KMS-11 (cell line): ENCODE measurements around the gene OR8J1.

Source experiments
- H2AFZ ChIP-seq: fragments of 200-600 bp; sonication (generic); 2 replicates; pipeline ENCODE4 v1.6.1; 2016; ENCODE audit warnings: antibody characterized with exemption, mixed run types, low read depth
- H3K27ac ChIP-seq: fragments of 200-600 bp; sonication (generic); 2 replicates; pipeline ENCODE4 v1.6.1; 2016; ENCODE audit warnings: mild to moderate bottlenecking, mixed run types
- H3K27me3 ChIP-seq: fragments of 200-600 bp; sonication (generic); 2 replicates; pipeline ENCODE4 v1.6.1; 2017; ENCODE audit warnings: mild to moderate bottlenecking, low read depth, mixed run types, moderate library complexity; ENCODE audit not compliant: insufficient read depth
- H3K36me3 ChIP-seq: fragments of 200-600 bp; sonication (generic); 2 replicates; pipeline ENCODE4 v1.6.1; 2017; ENCODE audit warnings: mild to moderate bottlenecking, mixed run types; ENCODE audit not compliant: insufficient read depth
- H3K4me1 ChIP-seq: fragments of 200-600 bp; sonication (generic); 2 replicates; pipeline ENCODE4 v1.6.1; 2016; ENCODE audit warnings: mild to moderate bottlenecking, low read depth, mixed run types; ENCODE audit not compliant: poor library complexity, severe bottlenecking
- H3K4me2 ChIP-seq: fragments of 200-600 bp; sonication (generic); 2 replicates; pipeline ENCODE4 v1.7.0; 2016; ENCODE audit warnings: mild to moderate bottlenecking, mixed run types
- H3K4me3 ChIP-seq: fragments of 200-600 bp; sonication (generic); IDR thresholded peaks from 2 replicates; pipeline ENCODE4 v1.6.1; 2017; ENCODE audit warnings: low read depth, low read length, mixed read lengths; ENCODE audit not compliant: insufficient read depth
- H3K79me2 ChIP-seq: fragments of 200-600 bp; sonication (generic); 2 replicates; pipeline ENCODE4 v1.6.1; 2016; ENCODE audit warnings: low read depth, mixed run types; ENCODE audit not compliant: insufficient read depth
- H3K9ac ChIP-seq: fragments of 200-600 bp; sonication (generic); 2 replicates; pipeline ENCODE4 v1.6.1; 2016; ENCODE audit warnings: mild to moderate bottlenecking, mixed run types
- H4K20me1 ChIP-seq: fragments of 200-600 bp; sonication (generic); 2 replicates; pipeline ENCODE4 v1.6.1; 2016; ENCODE audit warnings: mild to moderate bottlenecking, mixed run types; ENCODE audit not compliant: insufficient read depth
- CTCF ChIP-seq: fragments of 200-600 bp; sonication (generic); conservative IDR thresholded peaks from 2 replicates; pipeline ENCODE4 v1.6.1; 2017; ENCODE audit warnings: low read depth, mild to moderate bottlenecking, antibody characterized with exemption, low read length, moderate library complexity, mixed read lengths

The OR8J1 gene

GRCh38 chr11:56353991-56354390 lies at the start of gene OR8J1:
Gene OR8J1, plus strand, starts transcription at chr11:56354291. Its CDS starts 5,956 bp downstream, at chr11:56360247.
- H3K27me3 ChIP-seq, result no peaks in the 10 kb centered on the region
- H3K79me2 ChIP-seq, result no peaks in the 10 kb centered on the region
- H2AFZ ChIP-seq, result no peak within 1 kb of the TSS
- H4K20me1 ChIP-seq, result no peaks in the 10 kb centered on the region
- no peak within 1 kb of the TSS for H3K27ac ChIP-seq
- H3K36me3 ChIP-seq, result no peaks in the 10 kb centered on the region
- no peak for TF ChIP-seq CTCF
- H3K9ac ChIP-seq, result no peak within 1 kb of the TSS
- H3K4me1 ChIP-seq, result no peaks in the 10 kb centered on the region
- no peak within 1 kb of the TSS for H3K4me3 ChIP-seq
- no peak within 1 kb of the TSS for H3K4me2 ChIP-seq

GRCh38 chr11:56307836-56308235 lies 46.3 kb upstream of the OR8J1 start:
- Histone ChIP-seq H3K9ac (no peak overlapping the region), H3K4me1 (no peaks in the 10 kb centered on the region), H3K4me2 (no peak overlapping the region), H4K20me1 (no peaks in the 10 kb centered on the region), H3K36me3 (no peaks in the 10 kb centered on the region), H3K27me3 (no peaks in the 10 kb centered on the region), H3K79me2 (no peaks in the 10 kb centered on the region), H3K4me3 (no peak overlapping the region), H2AFZ (no peak overlapping the region), H3K27ac (no peak overlapping the region)
- TF ChIP-seq CTCF, result no peak

- Histone ChIP-seq H3K4me1 (no peaks in the 10 kb centered on the region), H3K27me3 (no peaks in the 10 kb centered on the region), H3K27ac (no peak within 1 kb of the TSS), H3K4me3 (no peak within 1 kb of the TSS), H3K9ac (no peak within 1 kb of the TSS), H3K36me3 (no peaks in the 10 kb centered on the region), H3K4me2 (no peak within 1 kb of the TSS), H2AFZ (no peak within 1 kb of the TSS), H4K20me1 (no peaks in the 10 kb centered on the region), H3K79me2 (no peaks in the 10 kb centered on the region)
- no peak for TF ChIP-seq CTCF
These were observed 39.2 kb upstream of the OR8J1 start, which contains the start of gene OR8K3 for GRCh38 chr11:56314844-56315243. Gene OR8K3, plus strand, starts transcription at chr11:56315144. Its CDS starts 3,163 bp downstream, at chr11:56318307.

GRCh38 chr11:56331861-56332491 lies 22.1 kb upstream of the OR8J1 start:
- Histone ChIP-seq H3K27me3 (no peaks in the 10 kb centered on the region), H2AFZ (no peak overlapping the region), H3K9ac (no peak overlapping the region), H3K79me2 (no peaks in the 10 kb centered on the region), H4K20me1 (no peaks in the 10 kb centered on the region), H3K4me1 (no peaks in the 10 kb centered on the region), H3K4me3 (no peak overlapping the region), H3K4me2 (no peak overlapping the region), H3K27ac (no peak overlapping the region), H3K36me3 (no peaks in the 10 kb centered on the region)
- TF ChIP-seq CTCF, result no peak
